Common myeloid progenitor, CD34-positive (primary cell): ENCODE measurements around the gene ZFPM1. TPM values are rescaled to one million over a fixed set of nuclear protein-coding genes. Genes with fewer than 3 reads are reported as not detected.

Source experiments
- CTCF ChIA-PET: fragments of 350-600 bp; sonication (Branson Sonifier 250); formaldehyde crosslinking; loops from one replicate; lab custom pipeline; 2021; ENCODE audit warnings: antibody characterized with exemption; lab: Charles Lee
- POLR2A ChIA-PET: fragments of 350-600 bp; sonication (Branson Sonifier 250); formaldehyde crosslinking; loops from one replicate; lab custom pipeline; 2021; ENCODE audit warnings: antibody characterized with exemption; lab: Charles Lee
- DNase-seq, 3 donors: peaks; one replicate each; pipeline versions ENCODE4 v3.0.0 to v3.0.0-alpha.2; 2013
- H3K27ac ChIP-seq, 2 experiments: 1 replicate in 1 of 2; 2 replicates in 1 of 2; pipeline ENCODE4 v1.7.0; 2013; ENCODE audit warnings: inconsistent platforms in 2 of 2, low read length in 2 of 2, mild to moderate bottlenecking in 2 of 2, low read depth in 1 of 2, moderate library complexity in 1 of 2; ENCODE audit not compliant: severe bottlenecking in 2 of 2, insufficient read depth in 1 of 2, poor library complexity in 1 of 2
- H3K27me3 ChIP-seq, 5 experiments: replicated peaks in 2 of 5; 1 replicate in 3 of 5; 2 replicates in 2 of 5; pipeline versions ENCODE4 v1.6.1 to v1.7.0; 2013; ENCODE audit warnings: low read length in 4 of 5, mild to moderate bottlenecking in 2 of 5, moderate library complexity in 2 of 5, inconsistent platforms in 1 of 5; ENCODE audit not compliant: insufficient read depth in 5 of 5, control insufficient read depth in 4 of 5
- H3K36me3 ChIP-seq, 4 experiments: 1 replicate in 2 of 4; 2 replicates in 2 of 4; pipeline versions ENCODE4 v1.6.1 to v1.7.0; 2013; ENCODE audit warnings: low read length in 3 of 4, control low read depth in 1 of 4, mild to moderate bottlenecking in 1 of 4; ENCODE audit not compliant: control insufficient read depth in 4 of 4, insufficient read depth in 4 of 4
- H3K4me1 ChIP-seq, 4 experiments: 1 replicate in 3 of 4; 2 replicates in 1 of 4; pipeline versions ENCODE4 v1.6.1 to v1.7.1; 2013; ENCODE audit warnings: low read length in 3 of 4, mild to moderate bottlenecking in 3 of 4, control low read depth in 1 of 4, inconsistent platforms in 1 of 4, moderate library complexity in 1 of 4; ENCODE audit not compliant: control insufficient read depth in 4 of 4, insufficient read depth in 4 of 4; ENCODE audit errors: control extremely low read depth in 1 of 4
- H3K4me3 ChIP-seq, 7 experiments: 1 replicate in 4 of 7; 2 replicates in 3 of 7; pipeline versions ENCODE4 v1.5.1 to v1.7.0; 2013; ENCODE audit warnings: mild to moderate bottlenecking in 7 of 7, low read length in 6 of 7, moderate library complexity in 6 of 7, inconsistent platforms in 2 of 7, low read depth in 2 of 7, control low read depth in 1 of 7; ENCODE audit not compliant: insufficient read depth in 4 of 7, control insufficient read depth in 1 of 7; ENCODE audit errors: extremely low read depth in 1 of 7
- H3K9me3 ChIP-seq, 5 experiments: 1 replicate in 4 of 5; 2 replicates in 1 of 5; pipeline versions ENCODE4 v1.6.1 to v1.7.1; 2013; ENCODE audit warnings: low read length in 4 of 5, mild to moderate bottlenecking in 2 of 5, inconsistent platforms in 1 of 5, low read depth in 1 of 5, moderate library complexity in 1 of 5; ENCODE audit not compliant: control insufficient read depth in 4 of 5, insufficient read depth in 2 of 5; ENCODE audit errors: control extremely low read depth in 1 of 5
- WGBS: methylation state at CpG from one replicate; pipeline ENCODE4 v1.1.5; 2013; ENCODE audit not compliant: insufficient coverage; 5-methylcytosine and 5-hydroxymethylcytosine counted together
- polyA plus RNA-seq: library from polyadenylated mRNA; unstranded; fragments of 120-200 nt; gene quantifications from one replicate; pipeline ENCODE4 v1.2.1, GENCODE V29; 2013

Gene ZFPM1
- polyA plus RNA-seq, result 6.8 TPM

DNA sequence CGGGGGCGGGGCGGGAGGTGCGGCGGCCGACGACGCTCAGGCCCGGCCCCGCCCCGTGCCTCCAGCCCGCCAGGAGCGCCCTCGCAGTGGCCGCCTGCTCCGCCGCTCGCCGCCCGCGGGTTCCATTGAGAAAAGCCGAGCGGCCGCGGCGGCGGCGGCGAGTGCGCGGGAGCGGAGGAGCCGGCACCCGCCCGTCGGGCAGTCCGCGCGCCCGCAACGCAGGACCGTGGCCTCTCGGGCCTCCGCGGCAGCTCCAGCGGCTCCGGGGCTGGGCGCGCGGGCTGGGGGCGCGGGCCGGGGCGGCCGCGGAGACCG is at the start of gene ZFPM1:
ZFPM1 (plus strand) TSS at position 64 of the 315 bp plus-strand sequence. CDS start 359 bp downstream, outside the sequence.
- POLR2A ChIA-PET, result interaction anchor here (0.9 to 1.5 kb wide), 2 partner anchors 16 to 38 kb away, joined by 3 to 4 read pairs; no protein-coding TSS in a partner anchor
- peak within 1 kb of the TSS; percentile 33 to 77 for H3K27ac ChIP-seq
- under 1% methylated on average over 53 of the region's 57 CpGs for WGBS
- no peaks in the 10 kb centered on the region for H3K27me3 ChIP-seq
- H3K9me3 ChIP-seq, result no peaks in the 10 kb centered on the region
- DNase-seq, result peak in 1 of 3 donors; percentile 62
- CTCF ChIA-PET, result interaction anchor here (1.6 to 2.0 kb wide), 2 partner anchors 17 to 100 kb away, joined by 5 to 7 read pairs; no protein-coding TSS in a partner anchor
- H3K36me3 ChIP-seq, result no peaks in the 10 kb centered on the region
- H3K4me3 ChIP-seq, result peak within 1 kb of the TSS; percentile 57 to 86 (median 74)
- H3K4me1 ChIP-seq, result peaks cover 0 to 70% (median 66%) of the 10 kb centered on the region in 4 experiments

DNA sequence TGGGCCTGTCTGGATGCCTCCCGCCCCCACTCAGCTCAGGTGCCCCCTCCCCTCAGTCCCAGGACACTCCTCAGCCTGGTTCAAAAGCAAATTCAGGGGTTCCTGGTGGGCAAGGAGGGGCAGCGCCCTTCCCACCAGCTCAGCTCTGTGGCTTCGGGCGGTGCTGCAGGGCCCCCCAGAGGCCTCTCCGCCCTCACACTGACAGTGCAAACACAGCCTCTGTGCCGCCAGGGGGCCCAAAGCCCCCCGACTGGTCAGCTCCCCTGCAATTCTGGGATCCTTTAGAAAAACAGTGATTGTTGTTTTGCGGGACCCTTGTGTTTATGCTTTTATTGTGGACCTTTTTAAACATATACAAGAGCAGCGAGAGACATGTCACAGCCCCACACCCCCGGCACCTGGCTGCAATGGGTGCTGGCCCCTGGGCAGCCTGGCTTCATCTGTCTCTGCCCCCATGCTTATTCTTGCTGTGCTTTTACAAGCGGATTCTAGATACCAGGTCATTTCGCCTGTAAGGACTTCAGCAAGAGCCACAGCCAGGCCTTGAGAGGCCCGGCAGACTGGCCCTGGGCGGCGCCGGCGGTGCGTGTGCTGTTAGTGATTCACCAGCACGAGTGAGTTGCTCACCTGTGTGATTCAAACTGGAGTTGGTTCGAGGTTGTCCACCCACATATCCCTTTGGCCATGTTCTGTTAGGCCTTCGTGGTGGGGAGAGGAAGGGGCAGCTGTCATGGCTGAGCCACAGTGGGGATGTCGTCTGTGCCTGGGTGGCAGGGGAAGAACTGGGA is 49.1 kb upstream of the ZFPM1 start:
- WGBS, result 96% methylated on average over 19 of the region's 22 CpGs
- no peaks in the 10 kb centered on the region for H3K27me3 ChIP-seq
- H3K4me1 ChIP-seq, result peaks cover 0 to 25% (median 9%) of the 10 kb centered on the region in 4 experiments
- no peak overlapping the region for H3K4me3 ChIP-seq
- no peaks in the 10 kb centered on the region for H3K36me3 ChIP-seq
- POLR2A ChIA-PET, result no interaction called here
- H3K27ac ChIP-seq, result no peak overlapping the region
- no peaks in the 10 kb centered on the region for H3K9me3 ChIP-seq
- CTCF ChIA-PET, result no interaction called here
- no peak for DNase-seq

DNA sequence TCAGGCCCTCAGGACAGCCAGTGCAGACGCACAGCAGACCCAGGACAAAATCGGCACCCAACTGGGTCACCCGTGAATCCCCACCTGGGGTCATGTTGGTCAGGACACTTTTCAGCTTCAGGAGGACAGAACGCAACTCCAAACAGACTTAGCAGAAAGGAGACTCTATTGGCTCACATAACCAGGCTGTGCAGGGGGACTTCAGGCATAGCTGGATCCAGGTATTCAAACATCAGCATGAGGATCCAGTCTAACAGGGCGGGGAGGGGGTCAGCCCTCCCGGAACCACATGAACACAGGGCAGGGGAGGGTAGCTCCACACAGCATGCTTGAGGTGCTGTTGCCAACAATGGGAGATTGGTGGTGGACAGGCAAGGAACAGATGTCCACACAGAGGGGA is 48.3 kb upstream of the ZFPM1 start:
- CTCF ChIA-PET, result no interaction called here
- 96% methylated on average over 6 of the region's 6 CpGs for WGBS

DNA sequence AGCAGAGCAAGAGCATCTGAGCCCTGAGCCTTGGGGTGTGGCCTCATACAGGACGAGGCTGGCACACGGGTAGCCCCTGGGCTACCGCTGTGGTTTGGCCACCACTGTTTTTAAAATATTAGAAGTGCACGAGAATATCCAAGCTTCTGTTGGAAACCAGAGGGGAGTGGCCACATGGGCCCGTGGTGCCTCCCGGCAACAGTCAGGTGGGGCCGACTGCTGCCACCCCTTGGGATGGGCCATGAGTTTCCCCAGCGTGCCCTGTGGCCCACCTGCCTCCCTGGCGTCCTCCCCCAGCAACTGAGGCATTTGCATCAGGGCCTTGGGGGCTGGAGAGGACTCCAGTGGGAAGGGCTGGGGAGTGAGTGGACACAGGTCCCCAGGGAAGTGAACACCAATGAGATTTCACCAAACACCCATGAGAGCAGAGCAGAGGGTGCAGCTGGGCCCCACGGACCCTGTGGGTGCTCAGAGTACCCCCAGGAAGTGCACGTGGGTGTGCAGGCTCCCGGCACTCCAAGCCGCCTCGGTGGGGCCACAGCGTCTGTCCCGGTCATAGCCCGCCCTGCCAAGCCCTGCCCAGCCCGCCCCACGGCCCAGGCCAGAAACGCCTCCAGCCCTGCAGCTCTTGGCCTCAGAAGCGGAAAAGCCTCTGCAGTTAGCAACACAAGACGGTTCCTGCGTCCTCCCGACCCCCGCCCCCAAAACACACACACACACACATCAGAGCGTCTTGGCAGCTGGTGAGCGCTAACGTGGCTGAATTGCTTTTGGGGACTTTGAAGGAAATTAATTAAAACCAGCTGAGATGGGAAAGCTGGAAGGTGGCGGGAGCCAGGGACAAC is 47.6 kb upstream of the ZFPM1 start:
- POLR2A ChIA-PET, result interaction anchor here (0.6 kb wide), 1 partner anchor 22 kb away, joined by 4 read pairs; no protein-coding TSS in a partner anchor
- no peaks in the 10 kb centered on the region for H3K36me3 ChIP-seq
- no peak for DNase-seq
- no peaks in the 10 kb centered on the region for H3K9me3 ChIP-seq
- H3K4me3 ChIP-seq, result no peak overlapping the region
- peaks cover 0 to 29% (median 9%) of the 10 kb centered on the region in 4 experiments for H3K4me1 ChIP-seq
- no peak overlapping the region for H3K27ac ChIP-seq
- no peaks in the 10 kb centered on the region for H3K27me3 ChIP-seq
- CTCF ChIA-PET, result no interaction called here
- 89% methylated on average over 23 of the region's 29 CpGs for WGBS

More for the DNA sequence above, 48.3 kb upstream of the ZFPM1 start:
- Histone ChIP-seq H3K36me3 (no peaks in the 10 kb centered on the region), H3K4me1 (peaks cover 0 to 29% (median 9%) of the 10 kb centered on the region in 4 experiments), H3K4me3 (no peak overlapping the region), H3K9me3 (no peaks in the 10 kb centered on the region), H3K27ac (no peak overlapping the region), H3K27me3 (no peaks in the 10 kb centered on the region)
- POLR2A ChIA-PET, result no interaction called here
- no peak for DNase-seq

DNA sequence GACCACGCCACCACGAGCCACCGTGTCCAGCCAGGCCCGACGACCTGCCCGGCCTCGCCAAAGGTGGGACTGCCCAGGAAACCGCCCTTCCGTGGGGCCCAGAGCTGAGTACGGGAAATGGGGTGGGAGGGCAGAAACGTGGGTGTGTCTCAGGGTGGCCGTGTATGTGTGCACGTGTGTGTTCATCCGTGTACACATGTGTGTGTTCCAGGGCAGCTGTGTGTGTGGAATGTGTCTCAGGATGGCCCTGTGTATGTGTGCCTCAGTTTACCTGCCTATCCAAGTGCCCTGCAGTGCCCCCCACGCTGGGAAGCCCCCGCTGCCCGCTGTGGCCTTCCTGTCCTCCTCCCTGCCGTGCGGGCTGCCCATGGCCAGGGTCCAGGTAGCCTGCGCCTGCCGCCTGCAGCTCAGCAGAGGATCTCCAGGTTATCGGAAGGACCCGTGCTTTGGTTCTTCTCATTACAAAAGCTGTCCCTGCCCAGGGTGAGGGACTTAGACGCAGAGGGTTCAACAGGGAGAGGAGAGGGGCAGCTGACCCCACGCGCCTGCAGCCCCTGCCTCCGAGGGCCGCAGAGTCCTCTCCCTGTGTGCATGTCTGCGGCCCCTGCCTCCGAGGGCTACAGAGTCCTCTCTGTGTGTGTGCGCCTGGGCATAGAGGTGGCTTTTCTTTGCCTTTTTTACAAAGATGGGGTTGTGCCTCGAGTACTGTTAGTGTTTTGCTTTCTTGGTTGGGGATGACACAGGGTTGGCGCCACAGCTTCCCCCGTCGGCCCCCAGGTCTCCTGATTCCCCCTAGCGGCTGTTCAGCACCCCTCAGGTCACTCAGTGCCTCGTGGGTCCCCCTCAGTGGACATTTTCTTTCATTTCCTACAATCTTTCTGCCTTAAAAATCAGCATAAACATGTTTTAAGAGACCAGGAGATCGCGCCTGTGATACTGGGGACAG is 46.7 kb upstream of the ZFPM1 start:
- WGBS, result 94% methylated on average over 32 of the region's 39 CpGs

DNA sequence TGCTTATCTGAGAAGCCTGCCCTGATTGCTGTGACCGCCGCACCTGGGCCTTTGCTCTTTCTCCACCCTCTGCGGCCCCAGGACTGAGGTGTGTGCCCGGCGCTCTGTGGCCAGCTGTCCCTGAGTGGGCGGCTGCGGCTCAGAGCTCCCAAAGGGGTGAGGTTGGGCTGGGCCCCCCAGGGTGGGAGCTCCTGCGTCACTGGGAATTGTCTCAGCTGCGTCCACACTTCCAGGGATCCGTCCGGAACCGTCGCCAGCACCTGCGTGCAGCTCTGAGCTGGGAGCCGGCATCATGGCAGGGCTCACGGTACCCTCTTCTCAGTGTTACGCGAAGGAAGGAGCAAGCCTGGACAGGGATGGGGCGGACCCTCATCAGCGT is 46.0 kb upstream of the ZFPM1 start:
- Histone ChIP-seq H3K27me3 (no peaks in the 10 kb centered on the region), H3K36me3 (no peaks in the 10 kb centered on the region), H3K9me3 (no peaks in the 10 kb centered on the region), H3K4me1 (peaks cover 0 to 29% (median 9%) of the 10 kb centered on the region in 4 experiments), H3K4me3 (no peak overlapping the region), H3K27ac (no peak overlapping the region)
- ChIA-PET POLR2A (no interaction called here), CTCF (no interaction called here)
- DNase-seq, result no peak
- WGBS, result 97% methylated on average over 20 of the region's 20 CpGs

More for the DNA sequence above, 46.7 kb upstream of the ZFPM1 start:
- no peak overlapping the region for H3K27ac ChIP-seq
- peaks cover 0 to 29% (median 9%) of the 10 kb centered on the region in 4 experiments for H3K4me1 ChIP-seq
- no peaks in the 10 kb centered on the region for H3K36me3 ChIP-seq
- H3K27me3 ChIP-seq, result no peaks in the 10 kb centered on the region
- DNase-seq, result no peak
- ChIA-PET POLR2A (interaction anchor here (0.6 kb wide), 1 partner anchor 23 kb away, joined by 4 read pairs; no protein-coding TSS in a partner anchor), CTCF (no interaction called here)
- H3K4me3 ChIP-seq, result no peak overlapping the region
- no peaks in the 10 kb centered on the region for H3K9me3 ChIP-seq
